AG09309 (cell line): Measurements from ENCODE around the gene UST.

ENCODE experiments used
- DNase-seq: peaks from one replicate; pipeline ENCODE4 v3.0.0-alpha.2; 2010; ENCODE audit warnings: low read depth
- H3K4me3 ChIP-seq: 2 replicates; pipeline ENCODE4 v1.5.1; 2011; ENCODE audit warnings: mild to moderate bottlenecking, low read depth, low read length, moderate library complexity; ENCODE audit not compliant: control insufficient read depth
- TF ChIP-seq, protein P1 (sequence below): IDR thresholded peaks from 2 replicates; pipeline ENCODE4 v1.5.1; 2011; ENCODE audit warnings: mild to moderate bottlenecking, low read depth, low read length, inconsistent platforms; ENCODE audit not compliant: insufficient read depth, control insufficient read depth; ENCODE audit errors: missing control alignments

Gene UST

DNA sequence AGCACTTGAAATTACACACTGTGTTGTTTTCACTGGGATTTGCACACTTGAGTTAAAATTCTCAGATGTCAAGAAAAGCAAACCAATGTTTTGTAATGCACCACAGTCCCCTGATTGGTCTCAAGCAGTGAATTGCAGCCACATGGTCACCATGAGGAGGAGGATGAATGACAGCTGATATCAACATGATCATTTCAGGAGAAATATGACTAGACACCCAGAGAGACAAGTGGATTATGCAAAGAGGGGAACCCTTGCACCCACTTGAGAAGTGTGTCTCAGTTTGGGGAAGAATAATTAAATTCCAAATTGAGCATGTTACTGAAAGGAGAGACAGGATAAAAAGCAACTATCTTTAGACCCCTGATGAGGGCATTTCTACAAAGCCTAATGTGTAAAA lies 69.3 kb downstream of the UST start:
- TF ChIP-seq, protein P1, sequence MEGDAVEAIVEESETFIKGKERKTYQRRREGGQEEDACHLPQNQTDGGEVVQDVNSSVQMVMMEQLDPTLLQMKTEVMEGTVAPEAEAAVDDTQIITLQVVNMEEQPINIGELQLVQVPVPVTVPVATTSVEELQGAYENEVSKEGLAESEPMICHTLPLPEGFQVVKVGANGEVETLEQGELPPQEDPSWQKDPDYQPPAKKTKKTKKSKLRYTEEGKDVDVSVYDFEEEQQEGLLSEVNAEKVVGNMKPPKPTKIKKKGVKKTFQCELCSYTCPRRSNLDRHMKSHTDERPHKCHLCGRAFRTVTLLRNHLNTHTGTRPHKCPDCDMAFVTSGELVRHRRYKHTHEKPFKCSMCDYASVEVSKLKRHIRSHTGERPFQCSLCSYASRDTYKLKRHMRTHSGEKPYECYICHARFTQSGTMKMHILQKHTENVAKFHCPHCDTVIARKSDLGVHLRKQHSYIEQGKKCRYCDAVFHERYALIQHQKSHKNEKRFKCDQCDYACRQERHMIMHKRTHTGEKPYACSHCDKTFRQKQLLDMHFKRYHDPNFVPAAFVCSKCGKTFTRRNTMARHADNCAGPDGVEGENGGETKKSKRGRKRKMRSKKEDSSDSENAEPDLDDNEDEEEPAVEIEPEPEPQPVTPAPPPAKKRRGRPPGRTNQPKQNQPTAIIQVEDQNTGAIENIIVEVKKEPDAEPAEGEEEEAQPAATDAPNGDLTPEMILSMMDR, result no peak
- H3K4me3 ChIP-seq, result no peak overlapping the region
- DNase-seq, result no peak

DNA sequence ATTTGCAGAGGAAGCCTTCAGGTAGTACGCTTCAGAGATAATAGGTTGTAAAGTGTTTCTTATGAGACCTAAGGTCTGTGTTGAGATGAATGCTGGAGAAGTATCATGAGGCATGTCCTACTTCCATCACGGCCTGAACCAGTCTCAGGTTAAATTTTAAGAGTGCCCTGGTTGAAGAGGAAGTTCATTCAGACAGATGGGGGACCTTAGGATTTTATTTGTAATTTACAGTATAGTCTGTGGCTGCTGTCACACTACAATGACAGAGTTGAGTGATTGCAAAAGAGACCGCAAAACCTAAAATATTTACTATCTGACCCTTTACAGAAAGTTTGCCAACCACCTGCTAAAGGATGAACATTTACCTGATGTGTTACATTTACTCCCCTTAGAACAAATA lies 70.9 kb downstream of the UST start:
- no peak overlapping the region for H3K4me3 ChIP-seq
- no peak for DNase-seq
- TF ChIP-seq, protein P1, result no peak

DNA sequence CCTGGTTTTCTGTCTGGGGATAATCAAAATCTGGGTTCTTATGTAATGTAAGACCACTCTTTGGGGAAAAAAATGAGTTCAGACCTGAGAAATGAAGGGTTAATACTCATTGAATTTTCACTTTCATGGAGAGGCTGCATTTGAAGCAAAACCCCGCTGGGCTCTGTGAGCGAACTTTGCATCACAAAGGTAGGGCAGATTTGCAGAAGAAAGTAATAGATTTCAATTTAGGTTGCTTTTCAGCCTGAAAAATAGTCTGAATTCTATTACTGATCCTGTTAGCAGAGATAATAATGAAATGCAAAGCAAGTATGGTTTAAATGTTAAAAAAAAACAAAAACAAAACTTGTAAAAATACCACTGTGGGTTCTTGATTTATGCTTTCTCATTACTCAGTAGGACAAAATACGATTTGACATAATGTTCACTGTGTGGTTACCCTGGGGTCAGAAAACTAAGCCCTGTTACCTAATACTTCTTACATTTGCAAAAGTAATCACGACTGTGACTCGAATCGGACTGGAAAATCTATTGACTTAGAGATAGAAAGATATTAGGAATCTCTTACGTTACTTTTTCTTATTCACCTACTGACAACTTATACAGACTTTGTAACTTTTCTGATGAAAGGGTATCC lies 72.2 kb downstream of the UST start:
- H3K4me3 ChIP-seq, result no peak overlapping the region
- DNase-seq, result peak; percentile 76
- TF ChIP-seq, protein P1, result no peak

DNA sequence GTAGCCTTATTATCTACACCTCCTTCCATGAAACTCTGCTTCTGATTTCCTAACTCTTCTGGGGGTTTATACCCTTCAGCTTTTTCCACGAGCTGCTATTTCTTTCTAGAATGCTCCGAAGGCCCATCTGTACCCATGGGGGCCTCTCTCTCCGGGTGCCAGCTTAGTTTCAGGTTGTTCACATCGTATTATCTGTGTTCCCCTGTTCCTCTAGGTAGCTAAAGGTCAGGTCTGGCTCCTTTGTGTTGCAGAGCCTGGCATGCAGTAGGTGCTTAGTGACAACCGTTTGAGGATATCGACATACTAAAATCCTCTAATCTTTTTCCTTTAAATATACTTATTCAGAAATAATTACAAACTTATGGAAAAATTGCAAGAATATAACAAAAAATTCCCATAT lies 73.0 kb downstream of the UST start:
- H3K4me3 ChIP-seq, result no peak overlapping the region
- DNase-seq, result no peak
- TF ChIP-seq, protein P1, result no peak

DNA sequence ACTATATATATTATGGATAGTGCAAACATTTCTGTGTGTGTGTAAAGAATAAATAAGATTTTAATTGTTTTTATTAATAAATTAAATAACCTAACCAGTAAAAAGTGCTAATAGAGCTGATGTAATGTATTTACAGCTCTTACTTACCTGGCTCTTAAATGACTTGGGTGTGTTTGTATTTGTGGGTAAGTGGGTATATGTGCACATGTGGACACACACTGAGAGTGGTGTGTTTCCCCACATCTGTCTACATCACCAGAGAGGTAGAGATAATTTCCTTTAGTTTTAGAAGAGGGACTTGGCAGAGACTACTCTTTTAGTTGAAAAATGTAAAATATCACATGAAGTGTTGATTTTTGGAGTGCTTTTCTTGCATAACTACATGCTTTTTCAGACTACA lies 76.0 kb downstream of the UST start:
- TF ChIP-seq, protein P1, result no peak
- DNase-seq, result no peak
- no peak overlapping the region for H3K4me3 ChIP-seq

DNA sequence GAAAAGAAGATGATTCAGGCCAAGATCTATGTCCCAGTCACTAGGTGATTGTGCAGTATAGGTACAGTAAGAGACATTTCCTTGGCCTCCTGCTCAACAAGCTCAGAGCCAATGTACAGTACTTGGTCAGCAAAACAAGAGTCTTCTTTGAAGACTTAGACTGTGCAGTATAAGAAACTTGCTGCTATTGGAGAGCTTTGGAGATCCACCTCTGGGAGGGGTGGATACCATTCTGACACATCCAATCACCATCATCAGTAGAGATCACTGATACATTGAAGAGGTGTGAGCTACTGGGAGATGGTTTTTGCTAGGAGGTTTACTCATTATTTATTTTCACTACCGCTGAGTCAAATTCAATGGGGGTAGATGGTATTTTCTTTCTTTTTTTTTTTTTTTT lies 77.5 kb downstream of the UST start:
- H3K4me3 ChIP-seq, result no peak overlapping the region
- TF ChIP-seq, protein P1, result no peak

DNA sequence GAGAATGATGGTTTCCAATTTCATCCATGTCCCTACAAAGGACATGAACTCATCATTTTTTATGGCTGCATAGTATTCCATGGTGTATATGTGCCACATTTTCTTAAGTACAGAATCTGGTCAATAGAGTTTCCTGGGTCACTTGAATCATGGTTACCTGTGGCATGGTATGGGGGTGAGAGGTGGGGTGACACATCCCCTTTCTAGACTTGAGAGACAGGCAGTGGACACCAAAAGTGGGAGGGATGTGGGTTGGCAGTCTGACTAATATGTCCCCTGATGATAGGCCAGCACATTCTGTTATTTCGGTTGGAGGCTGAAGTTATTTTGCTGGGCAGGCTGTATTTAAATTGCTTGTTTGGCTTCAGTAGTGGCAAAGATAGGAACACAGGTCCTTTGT lies 78.1 kb downstream of the UST start:
- DNase-seq, result no peak
- H3K4me3 ChIP-seq, result no peak overlapping the region
- TF ChIP-seq, protein P1, result no peak

More for the DNA sequence above, 77.5 kb downstream of the UST start:
- DNase-seq, result no peak
